GM13977 (cell line): ENCODE results near the gene ELAC1.

Experiments
- DNase-seq: peaks from one replicate; pipeline ENCODE4 v3.0.0; 2012; ENCODE audit warnings: low spot score
- CTCF ChIP-seq: IDR thresholded peaks from 2 replicates; pipeline ENCODE4 v1.5.1; 2012; ENCODE audit warnings: mild to moderate bottlenecking, control low read depth; ENCODE audit not compliant: insufficient read depth; ENCODE audit errors: extremely low read depth, missing control alignments
- in situ Hi-C: fragments of 300-500 bp; cut with MboI; formaldehyde crosslinking; loops from one replicate; pipeline ENCODE4 v1.12.0; 2022; ENCODE audit warnings: low sequenced_read_pairs, low pct_unique_long_range_greater_than_20kb, mixed read lengths, inconsistent platforms; ENCODE audit not compliant: unreplicated experiment

The ELAC1 gene

GRCh38 chr18:51012441-51012840 is 44.6 kb downstream of the ELAC1 start:
- no peak for TF ChIP-seq CTCF
- no peak for DNase-seq
- in situ Hi-C loops = no loop called here

- in situ Hi-C loops = no loop called here
- no peak for TF ChIP-seq CTCF
- no peak for DNase-seq
Measured at GRCh38 chr18:51013259-51013658, 45.4 kb downstream of the ELAC1 start.

GRCh38 chr18:51017140-51017879 is 49.5 kb downstream of the ELAC1 start:
- in situ Hi-C loops = no loop called here
- no peak for TF ChIP-seq CTCF
- DNase-seq = no peak

- in situ Hi-C loops = no loop called here
- no peak for DNase-seq
- no peak for TF ChIP-seq CTCF
Measured at GRCh38 chr18:51020536-51020935, 52.7 kb downstream of the ELAC1 start.

GRCh38 chr18:51021226-51021965 is 53.6 kb downstream of the ELAC1 start:
- in situ Hi-C loops = no loop called here
- DNase-seq = no peak
- TF ChIP-seq CTCF = no peak

GRCh38 chr18:51025512-51025911 is 57.7 kb downstream of the ELAC1 start:
- in situ Hi-C loops = loop anchor here (25.0 kb wide), 1 partner anchor 188 kb away; no protein-coding TSS in a partner anchor
- no peak for TF ChIP-seq CTCF

More at GRCh38 chr18:51025512-51025911, 57.7 kb downstream of the ELAC1 start:
- no peak for DNase-seq
